Kidney (tissue), 14 donors: ENCODE measurements around the gene NEK4. TPM values are rescaled to one million over a fixed set of nuclear protein-coding genes. Genes with fewer than 3 reads are reported as not detected.

Source experiments
- DNase-seq, 5 donors: peaks; one replicate each; pipeline ENCODE4 v3.0.0-alpha.2; 2013 to 2020
- FAIRE-seq: peaks from 2 replicates; lab custom pipeline; 2012; peaks lifted over from hg19 to GRCh38; lab: Jason Lieb, UNC
- H3K27ac ChIP-seq, 2 donors: one replicate each; pipeline ENCODE4 v1.7.0; 2013; ENCODE audit warnings: low read depth in 2 of 2, low read length in 2 of 2, inconsistent platforms in 1 of 2
- H3K27me3 ChIP-seq: one replicate; pipeline ENCODE4 v1.7.1; 2013; ENCODE audit warnings: low read length, inconsistent platforms; ENCODE audit not compliant: control insufficient read depth, insufficient read depth
- H3K36me3 ChIP-seq, 3 donors: one replicate each; pipeline versions ENCODE4 v1.7.0 to v1.7.1; 2013; ENCODE audit warnings: low read length in 3 of 3, control low read depth in 1 of 3, inconsistent platforms in 1 of 3; ENCODE audit not compliant: insufficient read depth in 3 of 3, control insufficient read depth in 2 of 3
- H3K4me1 ChIP-seq, 3 donors: one replicate each; pipeline versions ENCODE4 v1.7.0 to v1.7.1; 2013; ENCODE audit warnings: low read length in 3 of 3, inconsistent platforms in 1 of 3, low read depth in 1 of 3; ENCODE audit not compliant: control insufficient read depth in 2 of 3, insufficient read depth in 2 of 3
- H3K4me3 ChIP-seq, 3 donors: one replicate each; pipeline versions ENCODE4 v1.7.0 to v1.8.1; 2013; ENCODE audit warnings: low read length in 3 of 3, control low read depth in 1 of 3, inconsistent platforms in 1 of 3
- H3K9ac ChIP-seq, 3 donors: one replicate each; pipeline versions ENCODE4 v1.7.0 to v1.7.1; 2013; ENCODE audit warnings: low read length in 3 of 3, control low read depth in 1 of 3, inconsistent platforms in 1 of 3
- H3K9me3 ChIP-seq, 3 donors: one replicate each; pipeline versions ENCODE4 v1.7.0 to v1.7.1; 2013; ENCODE audit warnings: low read length in 3 of 3, control low read depth in 1 of 3, inconsistent platforms in 1 of 3; ENCODE audit not compliant: control insufficient read depth in 2 of 3, insufficient read depth in 1 of 3
- CTCF ChIP-seq: IDR thresholded peaks from 3 replicates; pipeline ENCODE4 v1.5.1; 2012; ENCODE audit warnings: mild to moderate bottlenecking, moderate library complexity, borderline replicate concordance; ENCODE audit not compliant: insufficient read depth; ENCODE audit errors: extremely low read depth
- intact Hi-C: fragments of 100-400 bp; cut with DNase I; formaldehyde crosslinking; loops from one replicate; pipeline ENCODE4 v1.11.1; 2022
- polyA plus RNA-seq: library from polyadenylated mRNA; stranded (reverse); fragments of 350-450 nt; fragmentation: Illumina TruSeq; extraction: RNeasy Lipid Tissue Mini Kit (QIAGEN cat#74804); gene quantifications from one replicate; pipeline ENCODE4 v1.2.3, GENCODE V29; 2014; ENCODE audit warnings: low read depth, low replicate concordance; ENCODE audit not compliant: insufficient read depth
- total RNA-seq: library from RNA; stranded (reverse); fragmentation: NEBNext Ultra II Directional; extraction: Animal tissue kit (Norgen Biotek cat#: 25700); gene quantifications from one replicate; pipeline ENCODE4 v1.2.1, GENCODE V29; 2021
- donor health status: control.
- donor health status: control.
- donor health status: control.
- donor health status: control.
- donor health status: control.
- donor health status: DM: yes; HTN: yes; CAD: no.
- donor health status: Normal renal cell carcinoma (clear cell type).

Gene NEK4
- total and polyA plus RNA-seq, 2 donors from 2014 or later = 5.5 to 27.9 TPM

GRCh38 chr3:52696830-52697631 is 73.7 kb downstream of the NEK4 start:
- Histone ChIP-seq H3K27me3 (no peaks in the 10 kb centered on the region), H3K9me3 (no peaks in the 10 kb centered on the region), H3K27ac (no peak overlapping the region), H3K4me1 (no peaks in the 10 kb centered on the region), H3K9ac (no peak overlapping the region), H3K36me3 (peaks cover 16 to 58% (median 51%) of the 10 kb centered on the region in 3 donors), H3K4me3 (no peak overlapping the region)
- no peak for TF ChIP-seq CTCF
- DNase-seq (no peak), FAIRE-seq (no peak)
- intact Hi-C loops = no loop called here

- intact Hi-C loops = no loop called here
- Histone ChIP-seq H3K9me3 (no peaks in the 10 kb centered on the region), H3K36me3 (peaks cover 17 to 63% (median 54%) of the 10 kb centered on the region in 3 donors), H3K27me3 (no peaks in the 10 kb centered on the region), H3K4me3 (no peak overlapping the region), H3K9ac (no peak overlapping the region), H3K27ac (no peak overlapping the region), H3K4me1 (no peaks in the 10 kb centered on the region)
- TF ChIP-seq CTCF = no peak
- no peak for DNase-seq
- no peak for FAIRE-seq
Measured at GRCh38 chr3:52695798-52696671, 74.7 kb downstream of the NEK4 start.

GRCh38 chr3:52694528-52695189 is 76.1 kb downstream of the NEK4 start:
- FAIRE-seq (no peak), DNase-seq (no peak)
- H3K9ac ChIP-seq = no peak overlapping the region
- H3K4me3 ChIP-seq = no peak overlapping the region
- no peaks in the 10 kb centered on the region for H3K4me1 ChIP-seq
- no peak overlapping the region for H3K27ac ChIP-seq
- no peaks in the 10 kb centered on the region for H3K9me3 ChIP-seq
- TF ChIP-seq CTCF = no peak
- intact Hi-C loops = no loop called here
- peaks cover 22 to 74% (median 59%) of the 10 kb centered on the region in 3 donors for H3K36me3 ChIP-seq
- no peaks in the 10 kb centered on the region for H3K27me3 ChIP-seq
